ENCODE results near the gene BRD7.

The BRD7 gene

DNA sequence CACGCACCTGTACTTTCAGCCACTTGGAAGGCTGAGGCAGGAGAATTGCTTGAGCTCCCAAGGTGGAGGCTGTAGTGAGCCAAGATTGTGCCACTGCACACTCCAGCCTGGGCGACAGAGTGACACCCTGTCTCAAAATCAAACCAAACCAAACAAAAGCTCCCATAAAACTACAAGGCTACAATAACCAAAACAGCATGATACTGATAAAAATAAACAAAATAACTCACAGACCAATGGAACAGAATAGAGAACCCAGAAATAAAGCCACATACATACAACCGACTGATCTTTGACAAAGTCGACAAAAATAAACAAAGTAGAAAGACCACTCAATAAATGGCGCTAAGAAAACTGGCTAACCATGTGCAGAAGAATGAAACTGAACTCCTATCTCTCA is 37.2 kb downstream of the BRD7 start:
- DNase-seq (ENCODE audit: low read depth, low spot score): no peak
- no peak overlapping the region for H3K4me3 ChIP-seq (ENCODE audit: low read length)

DNA sequence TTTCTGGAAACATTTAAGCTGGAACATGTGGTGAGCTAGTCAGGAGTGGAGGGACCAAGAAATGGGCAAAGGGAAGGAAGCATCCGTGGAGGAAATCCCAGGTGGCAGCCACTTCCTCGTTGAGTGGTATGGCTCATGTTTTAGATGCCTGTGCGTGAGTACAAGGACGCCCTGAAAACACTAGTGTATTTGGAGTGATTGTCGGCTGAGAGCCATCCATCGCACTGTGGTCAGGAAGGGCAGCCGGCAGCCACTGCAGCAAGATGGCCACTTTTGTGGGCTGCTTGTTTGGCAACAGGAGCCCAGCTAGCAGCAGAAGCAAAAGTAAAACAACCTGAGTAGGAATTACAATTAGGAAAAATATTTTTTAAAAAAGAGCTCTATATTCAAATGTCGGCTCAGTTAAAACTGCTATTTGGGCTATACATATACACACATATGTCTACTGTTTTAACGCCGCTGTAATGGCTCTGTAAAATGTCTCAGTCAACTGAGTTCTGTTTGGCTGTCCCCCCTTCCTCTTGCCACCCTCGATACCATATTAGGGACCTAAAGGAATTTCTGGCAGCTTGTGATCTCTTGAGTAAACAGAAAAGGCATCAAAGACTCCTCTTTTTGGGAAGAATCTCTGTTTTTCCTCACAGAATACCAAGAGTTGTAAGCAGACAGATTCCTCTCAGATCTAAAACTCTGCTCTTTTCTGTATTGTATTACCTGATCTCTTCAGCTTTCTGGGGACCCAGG is 39.2 kb downstream of the BRD7 start:
- H3K4me3 ChIP-seq (ENCODE audit: low read length): no peak overlapping the region
- DNase-seq (ENCODE audit: low read depth, low spot score): no peak

DNA sequence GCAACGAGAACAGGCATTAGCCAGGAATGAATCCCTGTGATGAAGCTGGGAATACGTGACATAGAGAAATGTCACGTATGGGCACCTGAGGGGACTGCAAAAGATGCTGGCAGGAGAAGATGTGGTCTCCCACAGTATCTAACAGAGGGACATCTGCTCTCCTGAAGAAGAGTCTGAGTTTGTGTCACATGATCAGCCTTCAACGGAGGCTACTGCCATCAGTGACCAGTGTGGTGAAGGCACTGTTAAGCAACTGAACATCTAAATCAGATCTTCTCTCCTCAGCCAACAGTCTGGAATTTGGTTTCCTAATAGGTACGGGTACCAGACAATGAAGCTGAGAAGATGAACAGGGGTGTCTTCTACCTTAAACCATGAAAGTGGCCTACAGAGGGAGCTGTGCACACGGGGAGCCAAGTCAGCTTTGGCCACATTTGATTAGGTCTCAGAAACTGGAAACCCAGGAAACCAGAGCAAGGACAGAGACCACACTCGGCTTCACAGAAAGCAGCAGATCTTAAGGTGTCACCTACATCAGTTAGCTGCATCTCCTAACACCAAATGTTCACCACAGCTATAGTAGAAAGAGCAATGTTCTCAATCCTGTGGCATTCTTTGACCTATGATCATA is 41.8 kb downstream of the BRD7 start:
- peak; percentile 37 for DNase-seq (ENCODE audit: low read depth, low spot score)
- no peak overlapping the region for H3K4me3 ChIP-seq (ENCODE audit: low read length)

DNA sequence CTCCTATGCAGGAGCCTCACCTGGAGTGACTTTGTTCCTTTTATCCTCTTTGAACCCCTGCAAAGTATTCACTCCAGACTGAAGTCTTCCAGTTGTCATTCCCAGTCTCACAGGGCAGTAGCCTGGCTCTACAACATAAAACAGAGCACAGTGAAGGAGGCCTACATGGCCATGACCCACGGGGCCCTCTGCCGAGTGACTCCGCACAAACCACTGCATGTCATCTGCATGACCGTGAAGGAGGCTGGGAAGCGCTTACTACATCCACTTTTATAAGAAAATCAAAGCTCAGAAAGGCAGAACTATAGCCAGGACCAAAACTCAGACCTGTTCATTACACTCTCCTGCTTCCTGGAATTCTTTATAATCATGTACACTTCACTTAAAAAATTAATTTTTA is 42.5 kb downstream of the BRD7 start:
- no peak for DNase-seq (ENCODE audit: low read depth, low spot score)
- H3K4me3 ChIP-seq (ENCODE audit: low read length): no peak overlapping the region

DNA sequence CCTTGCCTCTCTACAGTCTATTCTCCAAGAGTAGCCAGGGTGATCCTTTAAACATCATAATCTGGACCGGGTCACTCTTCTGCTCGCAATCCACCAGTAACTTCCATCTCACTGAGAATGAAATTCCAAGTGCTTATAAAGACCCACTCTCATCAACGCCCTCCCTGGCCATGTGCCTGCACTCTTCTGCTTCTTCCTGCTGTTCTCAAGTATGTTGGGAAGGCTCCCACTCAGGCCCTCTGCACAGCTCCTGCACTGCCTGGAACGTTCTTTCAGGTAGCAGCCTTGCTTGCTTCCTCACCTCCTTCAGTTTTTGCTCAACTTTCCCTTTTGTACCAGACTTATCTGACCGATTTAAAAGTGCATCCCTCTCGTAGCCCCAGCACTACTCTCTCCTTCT is 44.4 kb downstream of the BRD7 start:
- H3K4me3 ChIP-seq (ENCODE audit: low read length): no peak overlapping the region
- DNase-seq (ENCODE audit: low read depth, low spot score): no peak

DNA sequence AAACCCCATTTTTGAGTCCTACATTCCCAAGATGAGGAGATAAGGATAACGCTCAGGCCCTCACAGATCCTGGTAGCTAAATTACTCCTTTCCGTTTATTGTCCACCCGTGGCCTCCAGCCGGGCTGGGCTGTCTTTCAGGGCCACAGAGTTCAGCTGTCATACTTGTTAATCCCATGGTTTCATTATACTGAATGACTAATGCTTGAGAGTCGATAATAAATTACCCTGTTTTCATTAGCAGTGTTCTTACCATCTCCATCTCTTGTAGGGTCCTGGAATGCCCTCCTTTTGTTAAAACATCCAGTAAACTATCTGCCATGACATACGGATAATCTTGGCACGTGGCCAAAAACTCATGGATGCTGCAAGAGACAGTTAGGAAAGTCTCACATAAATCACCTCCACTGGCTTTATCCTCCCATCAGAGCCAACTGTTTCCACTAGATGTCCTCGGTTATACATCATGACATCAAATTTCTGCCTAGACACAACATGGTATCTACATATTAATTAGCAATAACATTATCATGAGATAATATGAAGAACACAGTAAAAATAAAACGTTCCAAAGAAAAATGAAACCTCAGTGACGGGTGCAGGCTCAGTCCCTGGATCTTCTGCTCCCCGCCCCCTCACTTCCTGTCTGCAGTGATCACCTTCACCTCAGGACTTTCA is 45.3 kb downstream of the BRD7 start:
- no peak for DNase-seq (ENCODE audit: low read depth, low spot score)
- H3K4me3 ChIP-seq (ENCODE audit: low read length): no peak overlapping the region

DNA sequence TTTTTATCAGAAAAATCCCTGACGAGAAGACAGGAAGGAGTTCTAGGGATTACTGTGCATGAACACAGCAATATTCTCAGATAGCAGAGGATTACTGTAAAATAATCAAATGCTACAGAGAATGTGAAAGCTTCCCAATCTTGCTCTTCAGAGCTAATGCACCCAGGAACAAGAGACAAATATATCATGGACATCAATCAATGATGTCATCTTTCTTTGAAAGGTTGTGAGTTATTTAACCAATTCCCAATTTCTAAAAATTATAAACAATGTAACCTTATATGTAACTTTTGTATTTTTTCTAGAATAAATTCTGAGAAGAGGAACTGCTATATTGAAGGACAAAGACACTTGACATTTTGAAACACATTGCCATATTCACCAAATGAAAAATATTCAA is 46.5 kb downstream of the BRD7 start:
- no peak overlapping the region for H3K4me3 ChIP-seq (ENCODE audit: low read length)
- no peak for DNase-seq (ENCODE audit: low read depth, low spot score)

DNA sequence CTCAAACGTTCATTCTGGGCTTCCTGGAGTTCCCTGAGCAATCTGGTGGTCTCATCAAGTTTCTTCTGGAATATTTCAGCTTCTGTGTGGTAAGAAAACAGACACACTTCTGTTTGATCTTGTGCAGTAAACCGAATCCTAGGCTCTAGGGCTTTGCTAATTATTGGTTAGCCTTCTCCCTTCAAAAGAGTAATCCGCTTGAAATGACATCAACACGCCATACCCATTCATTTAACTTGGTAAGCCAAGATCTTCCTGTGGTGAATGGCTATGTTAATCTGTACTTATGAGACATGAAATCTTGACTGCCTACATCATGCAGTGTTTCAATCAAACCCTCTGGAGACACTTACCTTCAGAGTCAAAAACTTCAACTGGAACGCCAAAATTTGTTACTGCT is 48.5 kb downstream of the BRD7 start:
- H3K4me3 ChIP-seq (ENCODE audit: low read length): no peak overlapping the region

DNA sequence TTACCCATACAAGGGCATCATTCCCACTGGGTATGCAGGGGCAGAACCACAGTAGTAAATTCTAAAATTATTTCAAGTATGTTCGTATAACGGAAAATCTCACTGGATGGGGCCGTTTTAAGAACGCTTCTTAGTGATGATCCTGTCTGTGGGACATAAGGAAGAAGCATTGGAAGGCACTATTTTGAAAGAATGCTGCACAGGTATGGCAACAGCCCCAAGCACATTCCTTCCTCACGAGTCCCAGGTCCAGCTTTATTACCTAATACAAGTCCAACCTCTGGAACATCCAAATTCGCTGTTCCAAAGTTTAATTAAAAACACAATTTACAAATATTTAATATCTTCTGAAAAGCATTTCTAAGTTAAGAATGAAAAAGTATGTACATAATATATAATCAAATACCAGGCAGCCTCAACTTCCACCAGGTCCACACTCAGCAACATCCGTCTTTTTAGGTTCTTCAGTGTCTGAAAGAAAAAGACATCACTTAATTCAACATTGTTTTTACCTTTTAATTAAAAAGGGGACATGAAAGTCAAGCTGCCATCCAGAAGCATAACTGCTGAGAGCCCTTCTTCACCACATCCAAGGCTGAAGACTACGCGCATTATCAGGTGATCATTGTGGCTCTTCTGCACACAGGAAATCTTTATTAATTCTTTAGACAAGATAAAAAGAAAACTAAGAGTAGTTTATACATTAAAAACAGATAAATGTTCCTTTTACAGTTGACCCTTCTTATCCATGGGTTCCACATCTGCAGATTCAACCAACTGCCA is 49.8 kb downstream of the BRD7 start:
- H3K4me3 ChIP-seq (ENCODE audit: low read length): no peak overlapping the region
- peak; percentile 34 for DNase-seq (ENCODE audit: low read depth, low spot score)

More for the DNA sequence above, 48.5 kb downstream of the BRD7 start:
- DNase-seq (ENCODE audit: low read depth, low spot score): no peak

DNA sequence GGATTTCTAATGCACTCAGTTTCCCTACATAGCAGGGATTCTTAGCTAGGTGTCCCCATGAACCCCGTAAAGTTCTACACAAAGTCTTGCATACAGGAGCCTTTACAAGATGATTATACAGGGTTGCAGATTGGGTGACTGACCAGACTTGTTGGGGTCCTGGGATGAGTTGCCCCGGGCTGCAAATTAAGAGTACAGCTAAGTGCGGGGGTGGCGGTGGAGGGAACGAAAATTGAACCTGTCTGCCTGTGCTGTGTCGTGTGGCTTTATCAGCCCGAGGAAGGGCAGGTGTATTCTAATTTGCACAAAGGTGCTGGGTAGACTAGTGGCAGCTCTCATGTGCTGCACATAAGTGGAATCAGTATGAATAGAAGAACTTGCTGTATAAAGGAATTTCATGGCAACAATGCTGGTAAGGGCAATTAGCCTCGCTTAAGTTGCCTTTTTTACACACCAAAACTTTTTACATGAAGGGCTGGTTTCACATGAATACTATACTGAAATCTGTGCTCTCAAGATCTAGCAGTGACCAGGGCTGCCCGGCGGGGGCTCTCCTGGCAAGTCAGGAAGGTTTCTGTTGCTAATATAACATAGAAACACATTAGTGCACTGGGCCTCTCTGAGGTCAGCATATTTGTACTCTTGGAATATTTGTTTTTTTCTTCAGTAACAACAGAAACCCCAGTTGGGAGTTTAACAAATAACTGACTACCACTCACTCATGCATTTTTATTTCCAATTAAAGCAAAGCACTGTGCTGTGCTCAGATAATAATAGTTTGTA is 51.7 kb downstream of the BRD7 start:
- no peak overlapping the region for H3K4me3 ChIP-seq (ENCODE audit: low read length)
- DNase-seq (ENCODE audit: low read depth, low spot score): no peak

DNA sequence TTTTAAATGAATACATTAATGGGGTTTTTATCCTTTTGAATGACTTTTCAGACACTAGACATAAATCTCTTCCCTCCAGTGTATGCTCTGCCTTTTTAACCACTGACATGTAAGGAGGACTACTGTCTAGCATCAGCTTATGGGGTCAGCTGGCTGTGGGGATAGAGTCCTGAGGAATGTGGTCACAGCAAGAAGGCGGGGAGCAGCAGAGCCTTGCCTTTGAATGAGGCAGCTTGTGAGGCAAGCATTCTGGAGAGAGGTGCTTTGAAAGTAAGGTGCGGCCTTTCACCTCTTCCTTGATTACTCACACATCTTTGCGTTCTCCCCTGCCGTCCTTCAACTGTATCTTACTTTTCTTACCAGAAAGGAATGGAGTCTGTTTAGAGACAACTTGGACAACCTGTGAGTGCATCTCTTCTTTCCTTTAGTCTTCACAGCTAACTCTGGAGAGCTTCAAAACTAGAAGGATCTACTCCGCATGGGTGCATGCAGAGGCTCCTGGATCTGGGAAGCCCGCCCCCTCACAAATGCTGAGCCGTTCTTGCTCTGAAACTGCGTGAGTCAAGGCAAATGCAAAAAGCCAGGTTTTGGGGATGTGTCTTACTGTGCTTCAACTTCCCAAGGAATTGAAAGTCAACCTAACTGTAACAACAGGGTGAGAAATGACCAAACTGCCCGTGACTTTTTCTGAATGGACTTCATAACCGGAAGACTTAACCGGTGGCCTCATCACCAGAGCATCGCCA is 52.5 kb downstream of the BRD7 start:
- no peak overlapping the region for H3K4me3 ChIP-seq (ENCODE audit: low read length)
- DNase-seq (ENCODE audit: low read depth, low spot score): no peak

DNA sequence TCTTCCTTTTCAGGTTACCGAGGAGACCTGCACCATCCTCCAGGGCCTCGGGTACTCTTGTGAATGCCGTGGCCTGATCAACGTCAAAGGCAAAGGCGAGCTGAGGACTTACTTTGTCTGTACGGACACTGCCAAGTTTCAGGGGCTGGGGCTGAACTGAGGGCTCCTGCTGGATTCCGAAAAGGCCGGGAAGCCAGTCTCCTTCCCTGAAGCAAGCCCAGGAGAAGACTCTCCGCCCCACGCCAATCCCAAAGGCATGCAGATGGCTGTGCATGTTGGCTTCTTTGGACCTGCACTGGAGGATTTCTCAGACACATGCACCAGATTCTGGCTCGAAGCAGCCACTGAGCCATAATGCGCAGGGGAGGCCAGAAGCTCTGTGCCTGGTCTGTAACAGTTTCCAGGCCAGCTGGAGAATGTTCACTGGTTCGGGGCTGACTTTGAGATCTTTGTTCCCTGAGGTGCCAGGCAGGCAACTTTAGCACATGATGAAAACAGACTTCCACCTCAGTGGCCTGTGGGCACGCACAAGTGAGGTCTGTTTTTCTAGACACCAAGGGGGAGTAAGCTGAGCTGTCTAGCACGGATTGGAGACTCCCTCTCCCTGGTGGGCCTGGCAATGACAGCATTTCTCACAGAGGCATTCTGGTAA is 53.3 kb downstream of the BRD7 start:
- H3K4me3 ChIP-seq (ENCODE audit: low read length): no peak overlapping the region
- no peak for DNase-seq (ENCODE audit: low read depth, low spot score)

DNA sequence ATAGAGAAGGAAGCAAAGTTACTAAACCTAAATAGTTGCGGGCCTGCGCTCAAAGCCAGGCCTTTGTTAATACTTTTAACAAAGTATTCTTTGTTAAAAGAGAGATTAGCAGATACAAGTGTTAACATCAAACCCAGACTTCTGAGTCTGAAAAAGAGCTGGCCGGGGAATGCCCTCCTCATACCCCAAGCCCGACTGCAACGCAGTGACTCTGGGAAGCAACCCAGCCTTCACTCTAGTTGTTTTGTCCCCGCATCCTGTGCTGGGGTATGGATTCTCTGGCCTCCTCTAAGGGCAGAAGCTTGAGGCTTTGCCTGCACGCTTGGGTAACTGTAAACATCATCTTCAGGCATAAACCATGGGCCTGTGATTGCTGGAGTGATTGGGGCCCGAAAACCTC is 54.1 kb downstream of the BRD7 start:
- no peak for DNase-seq (ENCODE audit: low read depth, low spot score)
- H3K4me3 ChIP-seq (ENCODE audit: low read length): no peak overlapping the region

DNA sequence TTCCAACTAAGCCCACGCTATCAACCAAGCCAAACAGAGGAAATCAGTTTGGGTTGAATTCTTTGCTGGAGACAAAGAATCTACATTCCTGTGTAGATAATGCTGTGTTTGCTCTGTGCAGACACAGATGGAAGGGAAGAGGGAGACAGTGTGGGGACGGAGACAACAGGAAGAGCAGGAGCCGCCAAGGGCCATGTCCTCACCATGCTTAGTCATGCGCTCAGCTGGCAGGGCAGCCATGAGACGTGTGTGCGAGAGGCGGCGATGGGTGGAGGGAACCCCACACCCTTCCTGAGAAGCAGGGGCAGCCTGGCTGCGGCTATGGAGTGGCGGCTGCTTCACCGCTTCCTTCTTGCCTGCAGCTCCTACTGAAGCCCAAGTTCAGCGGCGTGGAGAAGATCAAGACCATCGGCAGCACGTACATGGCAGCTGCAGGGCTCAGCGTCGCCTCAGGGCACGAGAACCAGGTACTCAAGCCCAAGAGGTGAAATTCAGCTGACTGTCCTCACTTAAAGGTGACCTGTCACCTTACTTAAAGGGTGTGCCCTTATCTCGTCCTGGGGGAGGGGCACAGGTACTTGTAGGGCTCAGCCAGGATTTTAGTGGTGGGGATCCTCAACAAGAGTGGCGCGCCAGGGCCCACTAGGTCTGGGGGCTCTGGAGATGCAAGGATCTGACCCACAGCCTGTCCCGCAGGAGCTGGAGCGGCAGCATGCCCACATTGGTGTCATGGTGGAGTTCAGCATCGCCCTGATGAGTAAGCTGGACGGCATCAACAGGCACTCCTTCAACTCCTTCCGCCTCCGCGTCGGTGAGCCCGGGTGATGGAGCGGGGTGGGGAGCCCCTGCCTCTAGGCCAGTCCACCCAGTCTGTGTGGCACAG is 55.0 kb downstream of the BRD7 start:
- no peak for DNase-seq (ENCODE audit: low read depth, low spot score)
- H3K4me3 ChIP-seq (ENCODE audit: low read length): no peak overlapping the region

DNA sequence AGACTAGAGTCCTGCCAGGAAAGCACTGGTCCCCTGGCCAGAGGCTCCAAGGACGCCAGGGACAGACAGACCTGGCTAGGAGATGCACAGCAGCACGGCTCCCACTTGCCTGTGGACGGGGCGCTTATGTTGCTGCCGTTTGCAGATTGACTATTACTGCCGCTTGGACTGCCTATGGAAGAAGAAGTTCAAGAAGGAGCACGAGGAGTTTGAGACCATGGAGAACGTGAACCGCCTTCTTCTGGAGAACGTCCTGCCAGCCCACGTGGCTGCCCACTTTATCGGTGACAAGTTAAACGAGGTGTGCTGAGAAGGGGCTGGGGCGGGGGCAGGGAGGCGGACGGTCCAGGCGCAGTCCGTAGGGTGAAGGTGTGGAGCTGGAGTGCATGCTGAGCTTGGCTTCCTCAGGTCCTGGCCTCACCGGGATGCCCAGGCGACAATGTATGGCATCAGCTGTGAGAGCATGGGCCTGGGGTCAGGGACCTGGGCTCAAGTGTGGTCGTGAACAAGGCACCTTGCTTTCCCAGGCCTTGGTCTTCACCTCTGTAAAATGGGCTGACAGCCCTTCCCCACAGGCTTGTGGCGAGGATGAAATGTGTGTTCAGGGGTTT is 56.8 kb downstream of the BRD7 start:
- no peak overlapping the region for H3K4me3 ChIP-seq (ENCODE audit: low read length)
- no peak for DNase-seq (ENCODE audit: low read depth, low spot score)

DNA sequence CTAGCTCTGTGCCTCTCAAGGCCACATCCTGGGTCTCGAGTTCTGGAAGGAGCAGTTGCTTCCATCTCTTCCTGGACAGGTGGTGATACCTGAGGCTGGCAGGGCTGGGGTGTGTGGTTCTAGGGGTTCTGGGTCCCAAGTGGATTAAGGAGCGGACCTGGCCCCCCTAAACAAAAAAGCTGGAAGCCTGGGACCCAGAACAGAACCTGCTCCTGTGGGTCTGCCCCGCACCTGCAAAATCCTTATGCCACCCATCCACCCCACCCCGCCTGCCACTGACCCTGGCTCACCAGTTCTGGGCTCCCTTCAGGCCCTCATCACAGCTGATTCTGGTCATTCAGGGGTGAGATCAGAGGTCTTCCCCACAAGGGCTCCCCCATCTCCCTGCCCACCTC is 57.7 kb downstream of the BRD7 start:
- H3K4me3 ChIP-seq (ENCODE audit: low read length): no peak overlapping the region
- no peak for DNase-seq (ENCODE audit: low read depth, low spot score)

Measured in Jurkat, Clone E6-1 (cell line).